Measurements from ENCODE around the gene MRPS23.

- TF ChIP-seq, protein P1, sequence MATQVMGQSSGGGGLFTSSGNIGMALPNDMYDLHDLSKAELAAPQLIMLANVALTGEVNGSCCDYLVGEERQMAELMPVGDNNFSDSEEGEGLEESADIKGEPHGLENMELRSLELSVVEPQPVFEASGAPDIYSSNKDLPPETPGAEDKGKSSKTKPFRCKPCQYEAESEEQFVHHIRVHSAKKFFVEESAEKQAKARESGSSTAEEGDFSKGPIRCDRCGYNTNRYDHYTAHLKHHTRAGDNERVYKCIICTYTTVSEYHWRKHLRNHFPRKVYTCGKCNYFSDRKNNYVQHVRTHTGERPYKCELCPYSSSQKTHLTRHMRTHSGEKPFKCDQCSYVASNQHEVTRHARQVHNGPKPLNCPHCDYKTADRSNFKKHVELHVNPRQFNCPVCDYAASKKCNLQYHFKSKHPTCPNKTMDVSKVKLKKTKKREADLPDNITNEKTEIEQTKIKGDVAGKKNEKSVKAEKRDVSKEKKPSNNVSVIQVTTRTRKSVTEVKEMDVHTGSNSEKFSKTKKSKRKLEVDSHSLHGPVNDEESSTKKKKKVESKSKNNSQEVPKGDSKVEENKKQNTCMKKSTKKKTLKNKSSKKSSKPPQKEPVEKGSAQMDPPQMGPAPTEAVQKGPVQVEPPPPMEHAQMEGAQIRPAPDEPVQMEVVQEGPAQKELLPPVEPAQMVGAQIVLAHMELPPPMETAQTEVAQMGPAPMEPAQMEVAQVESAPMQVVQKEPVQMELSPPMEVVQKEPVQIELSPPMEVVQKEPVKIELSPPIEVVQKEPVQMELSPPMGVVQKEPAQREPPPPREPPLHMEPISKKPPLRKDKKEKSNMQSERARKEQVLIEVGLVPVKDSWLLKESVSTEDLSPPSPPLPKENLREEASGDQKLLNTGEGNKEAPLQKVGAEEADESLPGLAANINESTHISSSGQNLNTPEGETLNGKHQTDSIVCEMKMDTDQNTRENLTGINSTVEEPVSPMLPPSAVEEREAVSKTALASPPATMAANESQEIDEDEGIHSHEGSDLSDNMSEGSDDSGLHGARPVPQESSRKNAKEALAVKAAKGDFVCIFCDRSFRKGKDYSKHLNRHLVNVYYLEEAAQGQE (IDR thresholded peaks at IDR 0.05), result no peak
- TF ChIP-seq, protein P2, sequence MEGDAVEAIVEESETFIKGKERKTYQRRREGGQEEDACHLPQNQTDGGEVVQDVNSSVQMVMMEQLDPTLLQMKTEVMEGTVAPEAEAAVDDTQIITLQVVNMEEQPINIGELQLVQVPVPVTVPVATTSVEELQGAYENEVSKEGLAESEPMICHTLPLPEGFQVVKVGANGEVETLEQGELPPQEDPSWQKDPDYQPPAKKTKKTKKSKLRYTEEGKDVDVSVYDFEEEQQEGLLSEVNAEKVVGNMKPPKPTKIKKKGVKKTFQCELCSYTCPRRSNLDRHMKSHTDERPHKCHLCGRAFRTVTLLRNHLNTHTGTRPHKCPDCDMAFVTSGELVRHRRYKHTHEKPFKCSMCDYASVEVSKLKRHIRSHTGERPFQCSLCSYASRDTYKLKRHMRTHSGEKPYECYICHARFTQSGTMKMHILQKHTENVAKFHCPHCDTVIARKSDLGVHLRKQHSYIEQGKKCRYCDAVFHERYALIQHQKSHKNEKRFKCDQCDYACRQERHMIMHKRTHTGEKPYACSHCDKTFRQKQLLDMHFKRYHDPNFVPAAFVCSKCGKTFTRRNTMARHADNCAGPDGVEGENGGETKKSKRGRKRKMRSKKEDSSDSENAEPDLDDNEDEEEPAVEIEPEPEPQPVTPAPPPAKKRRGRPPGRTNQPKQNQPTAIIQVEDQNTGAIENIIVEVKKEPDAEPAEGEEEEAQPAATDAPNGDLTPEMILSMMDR (IDR thresholded peaks at IDR 0.05), result no peak
- TF ChIP-seq FOXS1 (CRISPR knock-in tag; IDR thresholded peaks at IDR 0.05) (no peak), USF2 (IDR thresholded peaks at IDR 0.05) (no peak), POLR2A (IDR thresholded peaks at IDR 0.05; ENCODE audit: low read length) (no peak), MAX (IDR thresholded peaks at IDR 0.05) (no peak)
- TF ChIP-seq, protein P3, sequence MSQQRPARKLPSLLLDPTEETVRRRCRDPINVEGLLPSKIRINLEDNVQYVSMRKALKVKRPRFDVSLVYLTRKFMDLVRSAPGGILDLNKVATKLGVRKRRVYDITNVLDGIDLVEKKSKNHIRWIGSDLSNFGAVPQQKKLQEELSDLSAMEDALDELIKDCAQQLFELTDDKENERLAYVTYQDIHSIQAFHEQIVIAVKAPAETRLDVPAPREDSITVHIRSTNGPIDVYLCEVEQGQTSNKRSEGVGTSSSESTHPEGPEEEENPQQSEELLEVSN (IDR thresholded peaks at IDR 0.05; ENCODE audit: borderline replicate concordance, low read depth), result no peak
These were observed 30.6 kb downstream of the MRPS23 start for GRCh38 chr17:57819285-57819684.

Data from A549 (cell line).